ENCODE data around the gene TTLL9.

TTLL9 gene

DNA sequence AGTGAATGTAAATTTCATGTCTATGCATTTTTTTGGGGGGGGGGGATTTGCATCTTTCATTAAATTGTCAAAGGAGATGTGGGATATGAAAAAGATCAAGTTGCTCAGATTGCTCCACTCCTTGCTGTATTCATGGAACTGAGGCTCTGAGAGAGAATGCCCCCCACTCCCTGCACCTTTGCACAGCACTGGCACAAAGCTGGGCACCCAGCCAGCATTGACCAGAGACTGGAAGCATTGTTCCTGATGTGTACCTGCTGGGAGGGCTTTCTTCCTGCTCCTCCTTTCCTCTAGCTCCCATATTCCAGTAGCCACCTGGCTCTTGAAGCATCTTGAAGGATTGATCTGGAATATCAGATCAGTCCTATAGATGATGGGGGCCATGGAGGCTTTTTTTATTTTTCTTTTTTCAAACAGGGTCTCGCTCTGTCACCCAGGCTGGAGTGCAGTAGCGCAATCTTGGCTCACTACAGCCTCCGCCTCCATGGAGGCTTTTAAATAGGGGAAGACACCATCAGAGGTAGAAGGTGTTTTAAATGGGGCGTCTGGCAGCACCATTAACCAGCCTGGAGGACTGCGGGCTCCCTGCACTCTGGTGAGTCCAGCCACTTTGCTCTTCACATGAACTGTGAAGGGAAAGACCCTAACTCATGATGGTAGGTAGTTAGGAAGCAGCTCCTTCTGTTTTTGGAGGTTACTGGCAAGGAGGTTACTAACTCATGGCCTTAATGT lies 11.0 kb upstream of the TTLL9 start:
- no peak for DNase-seq

DNA sequence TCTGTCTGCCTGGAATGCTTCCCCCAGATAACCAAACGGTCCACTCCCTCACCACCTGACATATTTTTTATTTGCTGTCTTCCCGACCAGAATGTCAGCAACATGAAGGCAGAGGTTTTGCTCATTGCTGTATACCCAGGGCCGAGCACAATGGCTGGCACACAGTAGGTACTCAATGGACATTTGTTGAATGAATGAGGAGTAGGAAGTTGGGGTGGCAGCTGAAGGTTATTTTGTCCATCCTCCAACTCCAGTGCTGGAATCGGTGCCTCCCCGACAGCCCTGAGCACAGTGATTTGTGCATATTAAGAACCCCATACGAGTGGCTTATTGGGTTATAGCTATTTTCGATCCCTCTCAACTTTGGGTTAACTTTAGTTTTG lies 10.4 kb upstream of the TTLL9 start:
- no peak for DNase-seq

DNA sequence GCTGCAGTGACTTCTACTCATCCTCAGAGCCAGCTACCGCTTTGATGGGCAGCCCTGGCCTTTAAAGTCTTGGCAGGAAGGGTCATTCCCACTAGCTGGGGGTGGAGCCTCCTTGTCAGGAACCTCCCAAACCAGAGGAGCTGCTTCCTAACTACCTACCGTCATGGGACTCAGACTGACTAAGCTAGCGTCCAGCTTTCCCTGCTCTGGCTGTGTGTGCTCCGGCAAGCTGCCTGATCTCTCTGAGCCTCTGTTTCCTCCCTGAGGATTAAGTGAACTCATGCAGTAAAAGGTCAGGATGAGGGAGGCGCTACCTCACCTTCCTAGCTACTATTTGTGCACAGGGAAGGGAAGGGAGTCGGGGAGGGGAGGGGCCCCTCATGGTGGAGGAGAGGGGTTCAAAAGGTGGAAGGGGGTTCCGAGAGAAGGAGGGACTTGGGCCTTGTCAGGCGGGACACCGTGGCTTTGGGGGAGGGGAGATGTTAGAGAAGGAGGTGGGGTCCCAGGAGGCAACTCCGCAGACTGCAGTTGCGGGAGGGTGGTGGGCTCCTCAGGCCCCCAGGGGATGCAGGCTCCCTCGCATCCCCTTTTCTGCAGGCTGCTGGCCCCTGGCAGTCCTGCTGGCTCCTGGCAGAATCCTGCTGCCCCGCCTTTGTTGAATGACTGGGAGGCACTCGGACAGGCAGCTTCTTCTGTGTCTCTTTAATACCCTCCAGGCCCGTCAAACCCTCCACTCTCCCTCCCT lies 9.9 kb upstream of the TTLL9 start:
- DNase-seq = peak; percentile 55

DNA sequence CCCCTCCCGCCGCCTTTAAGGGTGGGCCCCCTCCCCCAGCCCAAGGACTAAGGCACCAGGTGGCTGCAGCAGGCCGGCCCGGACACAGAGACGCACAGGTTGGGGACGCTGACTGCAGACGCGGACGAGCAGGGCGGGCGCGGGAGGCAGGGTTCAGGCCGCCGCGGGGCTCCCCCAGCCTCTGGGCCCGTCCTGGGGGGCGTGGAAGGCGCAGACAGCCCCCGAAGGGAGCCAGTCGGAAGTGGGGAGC lies 9.4 kb upstream of the TTLL9 start:
- no peak for DNase-seq

DNA sequence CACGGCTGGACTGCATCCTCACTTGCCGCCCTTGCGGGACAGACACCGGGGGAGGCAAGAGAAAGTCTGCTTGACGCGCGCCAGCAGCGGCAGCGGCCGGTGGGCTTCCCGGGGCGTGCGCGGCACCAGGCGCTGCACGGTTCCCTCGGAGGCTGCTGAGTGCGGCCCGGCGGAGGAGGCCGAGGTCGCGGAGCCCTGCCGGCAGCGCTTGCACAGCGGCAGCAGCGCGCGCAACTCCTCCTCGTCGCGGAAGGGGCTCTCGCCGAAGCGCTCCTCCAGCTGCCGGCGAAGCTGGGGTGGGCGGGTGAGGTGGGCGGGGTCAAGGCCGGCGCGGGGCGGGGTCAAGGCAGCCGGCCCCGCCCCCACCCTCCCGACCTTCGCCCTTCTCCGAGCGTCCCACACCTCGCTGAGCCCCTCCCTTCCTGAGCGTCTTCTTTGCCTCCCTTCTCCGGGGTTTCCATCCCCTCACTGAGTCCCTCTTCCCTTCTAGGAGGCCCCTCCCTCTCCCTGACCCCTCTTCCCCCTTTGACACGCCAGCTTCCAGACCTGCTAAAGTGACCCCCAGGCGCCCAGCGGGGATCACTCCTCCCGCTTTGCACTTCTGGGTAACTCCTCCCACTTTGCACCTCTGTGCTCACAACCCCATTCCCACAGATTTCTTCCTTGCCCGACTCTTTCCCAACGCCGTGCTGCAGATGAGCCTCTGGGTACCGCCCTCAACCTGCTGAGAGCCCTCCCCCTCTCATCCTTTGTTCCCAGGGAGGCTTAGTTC lies 8.9 kb upstream of the TTLL9 start:
- DNase-seq = peak; percentile 88

DNA sequence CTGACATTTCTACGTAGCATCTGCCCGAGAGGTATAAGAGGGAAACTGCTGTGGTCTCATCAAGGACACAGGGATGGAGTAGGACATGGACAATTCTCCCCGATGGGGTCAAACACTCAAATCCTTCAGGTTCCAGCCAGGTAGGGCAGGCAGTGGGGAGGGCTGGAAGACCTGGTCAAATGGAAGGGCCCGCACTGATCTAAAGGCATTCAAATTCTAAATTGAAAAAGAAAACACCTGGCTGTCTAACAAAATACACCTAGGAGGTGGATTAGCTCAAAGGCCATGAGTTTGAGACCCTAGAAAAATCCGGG lies 8.3 kb upstream of the TTLL9 start:
- DNase-seq = no peak

DNA sequence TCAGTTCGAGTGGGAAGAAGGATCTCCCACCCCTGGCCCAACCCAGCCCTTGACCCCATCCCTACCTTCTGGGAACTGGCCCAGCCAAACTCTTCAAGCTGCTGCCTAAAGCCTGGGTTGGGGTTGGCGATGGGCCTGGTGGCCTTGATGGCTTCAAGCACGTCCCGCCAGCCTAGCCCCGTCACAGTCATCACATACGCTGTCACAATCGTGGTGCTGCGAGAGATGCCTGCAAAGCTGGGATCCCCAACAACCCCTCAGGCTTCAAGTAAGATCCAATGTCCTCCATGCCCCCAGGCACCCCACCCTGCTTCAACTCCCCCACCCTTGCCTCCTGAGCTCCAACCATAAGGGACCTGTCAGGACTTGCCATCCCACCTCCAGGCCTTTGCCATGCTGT lies 7.9 kb upstream of the TTLL9 start:
- no peak for DNase-seq

DNA sequence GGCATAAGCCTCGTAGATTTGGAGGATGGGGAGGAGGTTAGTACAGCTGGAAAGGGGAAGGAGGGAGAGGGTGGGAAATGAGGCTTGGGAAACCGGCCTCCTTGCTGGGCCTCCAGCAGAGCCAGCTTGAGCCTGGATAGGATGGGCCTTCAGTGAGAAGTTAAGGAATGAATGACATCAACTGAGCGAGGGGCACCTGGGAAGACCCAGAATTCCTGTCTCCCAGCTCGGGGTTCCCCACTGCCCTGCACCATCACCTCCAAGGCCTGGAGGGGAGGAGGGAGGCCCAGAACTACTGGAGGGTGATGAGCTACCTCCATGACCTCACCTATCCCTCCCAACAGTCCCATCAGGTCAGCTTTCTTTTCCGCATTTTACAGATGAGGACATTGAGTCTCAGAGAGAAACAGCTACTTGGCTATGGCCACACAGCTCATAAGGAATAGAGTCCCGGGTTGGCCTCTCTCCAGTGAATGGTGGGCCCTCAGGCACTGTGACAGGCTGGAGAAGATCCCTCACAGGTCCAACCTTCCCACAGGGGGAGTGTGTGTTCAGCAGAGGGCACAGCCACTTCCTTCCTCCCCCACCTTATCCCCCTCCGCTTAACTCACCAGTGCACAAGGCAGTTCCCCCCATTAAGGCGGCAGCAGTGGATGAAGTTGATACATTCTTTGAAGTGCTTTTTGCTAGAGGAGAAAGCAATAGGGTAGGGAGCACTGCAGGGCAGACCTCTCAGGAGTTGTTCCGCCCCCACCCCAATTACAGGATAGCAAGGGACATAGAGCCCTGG lies 6.9 kb upstream of the TTLL9 start:
- no peak for DNase-seq

- DNase-seq = no peak
Observed at GRCh38 chr20:31864521-31865400, 5.7 kb upstream of the TTLL9 start.

- DNase-seq = no peak
Observed at GRCh38 chr20:31866221-31866620, 4.2 kb upstream of the TTLL9 start.

- peak; percentile 6 for DNase-seq
Observed at GRCh38 chr20:31868853-31869672, 1.4 kb upstream of the TTLL9 start.

GRCh38 chr20:31869673-31869941 lies 827 bp upstream of the TTLL9 start:
- no peak for DNase-seq

DNA sequence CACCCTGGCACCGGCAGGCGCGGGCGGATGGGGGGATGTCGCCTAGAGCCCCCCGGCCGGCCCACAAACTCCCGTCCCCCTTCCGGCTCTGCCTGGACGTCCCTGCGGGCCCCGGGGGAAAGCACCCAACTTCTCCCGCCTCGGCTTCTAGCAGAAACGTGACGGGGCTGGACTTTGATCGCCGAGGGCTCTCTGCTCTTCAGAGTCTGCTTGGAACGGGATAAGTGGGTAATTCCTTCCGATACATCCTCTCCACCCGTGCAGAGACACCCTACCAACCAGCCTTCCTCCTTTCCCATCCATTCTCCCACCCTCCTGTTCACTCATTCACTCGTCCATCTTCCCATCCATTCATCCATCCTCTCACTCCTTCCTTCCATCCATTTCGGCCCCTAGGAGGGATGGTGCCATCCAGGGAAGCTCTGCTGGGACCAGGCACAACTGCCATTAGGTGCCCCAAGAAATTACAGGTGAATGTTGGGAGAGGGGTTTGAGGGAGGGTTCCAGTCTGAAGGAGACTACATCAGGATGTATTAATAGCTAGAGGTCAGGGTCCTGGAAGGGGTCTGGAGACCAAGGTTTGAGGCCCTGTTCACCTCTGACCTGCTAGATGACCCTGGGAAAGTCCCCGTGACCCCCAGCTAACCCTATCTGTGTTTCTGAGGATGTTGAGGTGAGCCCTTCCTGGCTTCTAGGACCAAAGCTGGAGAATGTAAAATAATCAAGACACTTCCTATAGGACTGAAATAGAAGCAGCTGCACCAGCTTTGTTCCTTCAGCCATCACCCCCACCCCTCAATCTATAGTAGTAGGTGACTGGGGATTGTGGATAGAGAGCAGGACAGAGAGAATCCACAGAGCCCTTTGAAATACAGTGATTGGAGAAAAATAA lies 538 bp downstream of the TTLL9 start:
- peak; percentile 70 for DNase-seq

DNA sequence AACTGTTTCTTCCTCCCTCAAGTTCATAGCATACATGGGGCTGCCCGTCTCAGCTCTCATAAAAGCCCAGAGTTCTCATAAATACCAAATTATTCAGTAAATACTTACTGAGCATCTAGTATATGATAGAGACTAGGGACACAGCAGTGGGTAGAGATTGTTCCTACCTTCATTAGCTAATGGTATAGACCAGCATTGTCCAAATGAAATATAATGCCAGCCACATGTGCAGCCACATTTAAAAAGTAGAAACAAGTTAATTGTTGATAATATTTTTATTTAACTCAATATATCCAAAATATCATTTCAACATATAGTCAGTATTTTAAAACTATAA lies 1.2 kb downstream of the TTLL9 start:
- DNase-seq = no peak

- no peak for DNase-seq
Observed at GRCh38 chr20:31872406-31872805, 2.0 kb downstream of the TTLL9 start.

GRCh38 chr20:31875671-31876070 lies 5.2 kb downstream of the TTLL9 start:
- no peak for DNase-seq

- no peak for DNase-seq
Observed at GRCh38 chr20:31877684-31878083, 7.2 kb downstream of the TTLL9 start.

GRCh38 chr20:31879143-31879987 lies 8.9 kb downstream of the TTLL9 start:
- peak; percentile 94 for DNase-seq

DNA sequence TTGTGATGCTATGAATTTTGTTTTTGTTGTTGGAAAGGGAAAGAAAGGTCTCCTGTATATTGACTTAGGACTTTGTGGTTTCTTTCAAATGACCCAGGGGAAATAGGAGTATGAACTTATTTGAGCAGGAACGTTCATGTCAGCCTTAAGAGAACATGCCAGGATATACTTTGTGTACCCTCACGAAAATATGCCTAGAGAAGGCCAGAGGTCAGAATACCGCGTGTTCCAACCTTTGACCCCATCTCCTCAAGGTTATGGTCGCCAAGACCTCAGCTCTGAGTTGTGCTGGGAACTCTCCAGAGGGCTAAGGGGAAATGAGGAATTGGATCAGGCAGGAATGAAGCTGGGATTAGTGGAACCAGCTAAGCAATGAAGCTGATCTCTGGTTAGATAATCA lies 11.5 kb downstream of the TTLL9 start:
- DNase-seq = no peak

DNA sequence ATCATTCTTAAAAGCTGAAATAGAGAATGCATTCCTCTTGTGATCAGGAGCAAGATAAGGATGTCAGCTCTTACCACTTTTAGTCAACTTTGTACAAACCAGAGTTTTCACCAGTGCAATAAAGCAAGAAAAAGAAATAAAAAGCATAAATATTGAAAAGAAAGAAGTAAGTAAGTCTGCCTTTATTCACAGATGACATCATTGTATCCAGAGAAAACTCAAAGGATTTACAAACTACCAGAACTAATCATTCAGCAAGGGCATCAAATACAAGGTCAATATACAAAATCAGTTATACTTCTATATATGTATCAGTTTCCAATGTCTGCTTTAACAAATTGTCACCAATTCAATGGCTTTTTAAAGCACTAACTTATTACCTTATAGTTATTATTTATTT lies 13.4 kb downstream of the TTLL9 start:
- no peak for DNase-seq
